ENCODE results near the gene VLDLR. TPM values are rescaled to one million over a fixed set of nuclear protein-coding genes. Genes with fewer than 3 reads are reported as not detected.

VLDLR gene
- total RNA-seq, 1 experiment from 2014 or later, result 1.2 TPM

GRCh38 chr9:2615497-2615896 is 6.1 kb upstream of the VLDLR start:
- intact Hi-C loops (cut with micrococcal nuclease), result no loop called here
- Histone ChIP-seq H3F3A (ENCODE audit: low read length, unreplicated experiment) (no peaks in the 10 kb centered on the region), H3K4me2 (ENCODE audit: low read length) (no peak overlapping the region), H3K9me3 (ENCODE audit: low read length) (no peaks in the 10 kb centered on the region), H2AFZ (ENCODE audit: low read length) (no peak overlapping the region), H3K4me1 (ENCODE audit: insufficient read depth, low read length) (no peaks in the 10 kb centered on the region), H3K9ac (ENCODE audit: low read length) (no peak overlapping the region), H3K9me2 (replicated peaks; ENCODE audit: low read length) (no peaks in the 10 kb centered on the region), H3K27ac (ENCODE audit: low read length) (no peak overlapping the region), H3K4me3 (ENCODE audit: low read length) (no peak overlapping the region), H3K36me3 (ENCODE audit: low read depth, low read length) (no peaks in the 10 kb centered on the region), H3K79me2 (ENCODE audit: low read length) (no peaks in the 10 kb centered on the region), H4K20me1 (ENCODE audit: low read length) (no peaks in the 10 kb centered on the region), H3K27me3 (ENCODE audit: low read length) (peaks cover 26% of the 10 kb centered on the region)
- ATAC-seq (no peak), DNase-seq (no peak)
- ChIA-PET CTCF (no interaction called here), POLR2A (ENCODE audit: unreplicated experiment) (no interaction called here)
- TF ChIP-seq EZH2 (IDR thresholded peaks at IDR 0.05; ENCODE audit: low read length, unreplicated experiment) (no peak), EZH2phosphoT487 (IDR thresholded peaks at IDR 0.05; ENCODE audit: borderline replicate concordance, low read length) (no peak)
- TF ChIP-seq, protein P1, sequence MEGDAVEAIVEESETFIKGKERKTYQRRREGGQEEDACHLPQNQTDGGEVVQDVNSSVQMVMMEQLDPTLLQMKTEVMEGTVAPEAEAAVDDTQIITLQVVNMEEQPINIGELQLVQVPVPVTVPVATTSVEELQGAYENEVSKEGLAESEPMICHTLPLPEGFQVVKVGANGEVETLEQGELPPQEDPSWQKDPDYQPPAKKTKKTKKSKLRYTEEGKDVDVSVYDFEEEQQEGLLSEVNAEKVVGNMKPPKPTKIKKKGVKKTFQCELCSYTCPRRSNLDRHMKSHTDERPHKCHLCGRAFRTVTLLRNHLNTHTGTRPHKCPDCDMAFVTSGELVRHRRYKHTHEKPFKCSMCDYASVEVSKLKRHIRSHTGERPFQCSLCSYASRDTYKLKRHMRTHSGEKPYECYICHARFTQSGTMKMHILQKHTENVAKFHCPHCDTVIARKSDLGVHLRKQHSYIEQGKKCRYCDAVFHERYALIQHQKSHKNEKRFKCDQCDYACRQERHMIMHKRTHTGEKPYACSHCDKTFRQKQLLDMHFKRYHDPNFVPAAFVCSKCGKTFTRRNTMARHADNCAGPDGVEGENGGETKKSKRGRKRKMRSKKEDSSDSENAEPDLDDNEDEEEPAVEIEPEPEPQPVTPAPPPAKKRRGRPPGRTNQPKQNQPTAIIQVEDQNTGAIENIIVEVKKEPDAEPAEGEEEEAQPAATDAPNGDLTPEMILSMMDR (conservative IDR thresholded peaks at IDR 0.05; ENCODE audit: low read depth, low read length), result no peak
- BruUV-seq (replicated peaks), result no TSS peak

DNA sequence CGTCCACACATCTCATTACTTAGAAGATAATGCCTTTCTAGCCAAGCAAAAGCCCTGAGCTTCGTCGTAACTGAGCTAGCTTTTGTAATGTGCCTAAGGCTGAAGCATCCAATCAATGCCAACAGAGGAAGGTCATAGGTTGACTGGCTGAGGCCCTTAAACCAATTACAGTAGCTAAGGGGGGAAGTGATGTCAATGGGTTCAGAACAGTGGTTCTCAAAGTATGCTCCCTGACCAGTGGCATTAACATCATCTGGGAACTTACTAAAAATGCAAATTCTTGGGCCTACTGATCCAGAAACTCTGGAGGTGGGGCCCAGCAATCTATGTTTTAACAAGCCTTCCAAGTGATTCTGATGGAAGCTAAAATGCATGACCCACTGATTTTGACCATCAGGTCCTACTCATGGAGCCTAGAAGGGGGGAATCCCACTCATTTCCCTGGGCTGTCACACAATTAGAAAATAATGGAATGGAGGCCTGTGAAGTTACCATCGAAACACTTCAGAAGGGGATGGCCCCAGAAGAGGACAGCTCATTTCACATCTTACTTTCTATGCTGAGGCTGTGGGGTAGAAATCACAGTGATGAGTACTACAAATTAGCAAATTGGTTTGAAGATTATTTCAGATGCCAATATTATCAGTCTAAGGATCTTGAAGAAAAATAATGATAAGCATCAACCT is 4.8 kb upstream of the VLDLR start:
- Histone ChIP-seq H3K9me2 (replicated peaks; ENCODE audit: low read length) (no peaks in the 10 kb centered on the region), H3K4me1 (ENCODE audit: insufficient read depth, low read length) (no peaks in the 10 kb centered on the region), H3K9me3 (ENCODE audit: low read length) (no peaks in the 10 kb centered on the region), H3K27ac (ENCODE audit: low read length) (no peak overlapping the region), H3K36me3 (ENCODE audit: low read depth, low read length) (no peaks in the 10 kb centered on the region), H3K79me2 (ENCODE audit: low read length) (no peaks in the 10 kb centered on the region), H2AFZ (ENCODE audit: low read length) (no peak overlapping the region), H3K27me3 (ENCODE audit: low read length) (peaks cover 12% of the 10 kb centered on the region), H3K4me2 (ENCODE audit: low read length) (no peak overlapping the region), H3K9ac (ENCODE audit: low read length) (no peak overlapping the region), H4K20me1 (ENCODE audit: low read length) (no peaks in the 10 kb centered on the region), H3F3A (ENCODE audit: low read length, unreplicated experiment) (no peaks in the 10 kb centered on the region), H3K4me3 (ENCODE audit: low read length) (no peak overlapping the region)
- TF ChIP-seq, protein P1 (conservative IDR thresholded peaks at IDR 0.05; ENCODE audit: low read depth, low read length), result no peak
- TF ChIP-seq EZH2phosphoT487 (IDR thresholded peaks at IDR 0.05; ENCODE audit: borderline replicate concordance, low read length), result no peak
- no peak for TF ChIP-seq EZH2 (IDR thresholded peaks at IDR 0.05; ENCODE audit: low read length, unreplicated experiment)
- ChIA-PET CTCF (no interaction called here), POLR2A (ENCODE audit: unreplicated experiment) (no interaction called here)
- ATAC-seq (no peak), DNase-seq (no peak)
- no TSS peak for BruUV-seq (replicated peaks)
- intact Hi-C loops (cut with micrococcal nuclease), result no loop called here

DNA sequence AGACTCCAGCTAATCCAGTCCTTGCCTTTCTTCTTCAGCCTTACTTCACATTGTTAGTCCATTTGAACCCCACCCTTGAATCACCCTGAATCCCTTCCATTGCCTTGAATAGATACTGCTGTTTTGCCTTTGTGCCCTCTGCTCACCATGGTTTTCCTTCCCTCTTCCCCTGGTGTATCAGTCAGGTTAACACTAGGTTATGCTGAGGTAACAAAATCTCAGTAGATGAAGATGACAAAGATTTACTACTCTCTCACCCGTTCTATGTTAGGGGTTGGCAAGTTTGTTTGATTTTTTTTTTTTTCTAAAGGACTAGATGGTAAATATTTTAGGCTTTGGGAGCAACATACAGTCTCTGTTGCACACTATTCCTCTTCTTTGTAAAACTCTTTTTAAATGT is 3.3 kb upstream of the VLDLR start:
- 0 out of 2 replicates have a peak, but pooled peaks cover 3% of the 10 kb centered on the region for H3K27me3 ChIP-seq (ENCODE audit: low read length)
- DNase-seq (no peak), ATAC-seq (no peak)
- H3K9me2 ChIP-seq (replicated peaks; ENCODE audit: low read length), result no peaks in the 10 kb centered on the region
- TF ChIP-seq, protein P1 (conservative IDR thresholded peaks at IDR 0.05; ENCODE audit: low read depth, low read length), result no peak
- TF ChIP-seq EZH2phosphoT487 (IDR thresholded peaks at IDR 0.05; ENCODE audit: borderline replicate concordance, low read length) (no peak), EZH2 (IDR thresholded peaks at IDR 0.05; ENCODE audit: low read length, unreplicated experiment) (no peak)
- CTCF ChIA-PET, result no interaction called here
- no peaks in the 10 kb centered on the region for H3K9me3 ChIP-seq (ENCODE audit: low read length)
- H2AFZ ChIP-seq (ENCODE audit: low read length), result no peak overlapping the region
- H3K79me2 ChIP-seq (ENCODE audit: low read length), result no peaks in the 10 kb centered on the region
- H3K27ac ChIP-seq (ENCODE audit: low read length), result no peak overlapping the region
- H3F3A ChIP-seq (ENCODE audit: low read length, unreplicated experiment), result no peaks in the 10 kb centered on the region
- no peaks in the 10 kb centered on the region for H3K4me1 ChIP-seq (ENCODE audit: insufficient read depth, low read length)
- no peaks in the 10 kb centered on the region for H4K20me1 ChIP-seq (ENCODE audit: low read length)
- POLR2A ChIA-PET (ENCODE audit: unreplicated experiment), result no interaction called here
- H3K4me3 ChIP-seq (ENCODE audit: low read length), result no peak overlapping the region
- H3K36me3 ChIP-seq (ENCODE audit: low read depth, low read length), result no peaks in the 10 kb centered on the region
- H3K9ac ChIP-seq (ENCODE audit: low read length), result no peak overlapping the region
- no TSS peak for BruUV-seq (replicated peaks)
- intact Hi-C loops (cut with micrococcal nuclease), result no loop called here
- H3K4me2 ChIP-seq (ENCODE audit: low read length), result no peak overlapping the region

Measured in PC-3 (cell line).